Measurements from ENCODE around the gene CALCOCO1.

DNA sequence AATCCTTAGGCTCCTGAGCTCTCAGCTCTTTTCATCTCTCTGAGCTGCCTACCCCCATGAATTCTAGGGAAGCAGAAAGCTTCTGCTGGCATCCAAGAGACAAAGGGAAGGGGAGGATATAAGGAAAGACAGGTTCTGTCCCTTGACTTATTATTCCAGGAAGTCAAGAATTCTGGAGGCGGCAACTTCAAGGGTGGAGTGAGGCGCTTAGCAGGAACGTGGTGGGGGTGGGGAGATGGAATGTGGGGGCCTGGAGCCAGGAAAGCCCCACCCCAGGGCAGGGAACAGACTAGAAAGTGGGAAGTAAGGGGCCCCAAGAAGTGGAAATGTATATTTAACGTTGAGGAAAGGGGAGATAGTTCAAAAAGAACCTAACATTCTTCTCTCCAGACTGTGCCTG, 1.4 kb downstream of the CALCOCO1 start:
- no peak for TF ChIP-seq POLR2AphosphoS5 (IDR thresholded peaks at IDR 0.05)
- no peak for TF ChIP-seq POLR2A (IDR thresholded peaks at IDR 0.05)
- TF ChIP-seq CTCF (IDR thresholded peaks at IDR 0.05): no peak
- TF ChIP-seq EP300 (IDR thresholded peaks at IDR 0.05): no peak

All from sigmoid colon (tissue), 4 donors.